HFFc6 (cell line): ENCODE results near the gene RBMS1. TPM values are rescaled to one million over a fixed set of nuclear protein-coding genes. Genes with fewer than 3 reads are reported as not detected.

Source experiments
- DNase-seq: peaks from one replicate; pipeline ENCODE4 v3.0.0-alpha.2; 2018
- H3K27ac Mint-ChIP-seq: 2 replicates; pipeline ENCODE4 v1.8.0; 2020; ENCODE audit warnings: mild to moderate bottlenecking, mixed read lengths
- H3K27me3 Mint-ChIP-seq: 2 replicates; pipeline ENCODE4 v1.8.0; 2021; ENCODE audit warnings: mild to moderate bottlenecking, moderate library complexity, mixed read lengths; ENCODE audit not compliant: insufficient read depth
- H3K36me3 Mint-ChIP-seq: 2 replicates; pipeline ENCODE4 v1.8.0; 2021; ENCODE audit warnings: low read depth, mixed read lengths
- H3K4me1 Mint-ChIP-seq: 2 replicates; pipeline ENCODE4 v1.8.0; 2020; ENCODE audit warnings: low read depth, mixed read lengths
- H3K4me3 Mint-ChIP-seq: 2 replicates; pipeline ENCODE4 v1.8.0; 2020; ENCODE audit warnings: mild to moderate bottlenecking, moderate library complexity, mixed read lengths
- H3K9me3 Mint-ChIP-seq: 2 replicates; pipeline ENCODE4 v1.8.0; 2020; ENCODE audit warnings: mild to moderate bottlenecking, mixed read lengths
- total RNA-seq, 6 experiments: library from RNA; stranded (reverse); fragmentation: NEBNext Ultra II Directional; extraction: Animal tissue kit (Norgen Biotek cat#: 25700); gene quantifications; 2 replicates in 1 of 6; 3 replicates in 5 of 6; pipeline ENCODE4 v1.2.3, GENCODE V29; 2021
- TF ChIP-seq, protein P1 (sequence below): fragments of 200-600 bp; sonication (generic); IDR thresholded peaks from 2 replicates; pipeline ENCODE4 v1.5.0; 2021; ENCODE audit warnings: antibody characterized with exemption, mild to moderate bottlenecking

The RBMS1 gene
- total RNA-seq, 6 experiments from 2014 or later = 88.7 to 111 (median 96.1) TPM

DNA sequence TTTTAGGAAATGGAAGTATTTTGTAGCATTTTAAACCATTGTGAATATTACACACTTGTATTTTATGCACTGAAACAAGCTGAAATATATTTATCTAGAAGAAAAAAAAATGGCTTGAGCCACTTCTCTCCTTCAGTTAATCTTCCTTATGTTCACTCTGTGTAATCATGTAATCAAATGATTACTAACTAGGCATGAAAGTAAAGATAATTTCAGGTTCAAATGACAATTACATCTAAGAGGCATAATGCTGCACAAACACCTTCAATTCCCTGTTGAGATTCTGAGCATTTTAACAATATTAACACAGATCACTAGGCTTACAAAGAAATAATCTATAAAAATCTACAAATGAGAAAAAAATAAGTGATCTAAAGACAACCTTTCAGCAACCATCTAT lies 173.9 kb downstream of the RBMS1 start:
- H3K9me3 Mint-ChIP-seq = no peaks in the 10 kb centered on the region
- H3K4me3 Mint-ChIP-seq = no peak overlapping the region
- H3K27me3 Mint-ChIP-seq = peaks cover 2% of the 10 kb centered on the region; the same call in 1 of the 2 replicates
- TF ChIP-seq, protein P1, sequence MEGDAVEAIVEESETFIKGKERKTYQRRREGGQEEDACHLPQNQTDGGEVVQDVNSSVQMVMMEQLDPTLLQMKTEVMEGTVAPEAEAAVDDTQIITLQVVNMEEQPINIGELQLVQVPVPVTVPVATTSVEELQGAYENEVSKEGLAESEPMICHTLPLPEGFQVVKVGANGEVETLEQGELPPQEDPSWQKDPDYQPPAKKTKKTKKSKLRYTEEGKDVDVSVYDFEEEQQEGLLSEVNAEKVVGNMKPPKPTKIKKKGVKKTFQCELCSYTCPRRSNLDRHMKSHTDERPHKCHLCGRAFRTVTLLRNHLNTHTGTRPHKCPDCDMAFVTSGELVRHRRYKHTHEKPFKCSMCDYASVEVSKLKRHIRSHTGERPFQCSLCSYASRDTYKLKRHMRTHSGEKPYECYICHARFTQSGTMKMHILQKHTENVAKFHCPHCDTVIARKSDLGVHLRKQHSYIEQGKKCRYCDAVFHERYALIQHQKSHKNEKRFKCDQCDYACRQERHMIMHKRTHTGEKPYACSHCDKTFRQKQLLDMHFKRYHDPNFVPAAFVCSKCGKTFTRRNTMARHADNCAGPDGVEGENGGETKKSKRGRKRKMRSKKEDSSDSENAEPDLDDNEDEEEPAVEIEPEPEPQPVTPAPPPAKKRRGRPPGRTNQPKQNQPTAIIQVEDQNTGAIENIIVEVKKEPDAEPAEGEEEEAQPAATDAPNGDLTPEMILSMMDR = no peak
- H3K4me1 Mint-ChIP-seq = peaks cover 75% of the 10 kb centered on the region
- peak overlapping the region; percentile 59; the same call in 1 of the 2 replicates for H3K27ac Mint-ChIP-seq
- DNase-seq = no peak
- H3K36me3 Mint-ChIP-seq = peaks cover 40% of the 10 kb centered on the region

DNA sequence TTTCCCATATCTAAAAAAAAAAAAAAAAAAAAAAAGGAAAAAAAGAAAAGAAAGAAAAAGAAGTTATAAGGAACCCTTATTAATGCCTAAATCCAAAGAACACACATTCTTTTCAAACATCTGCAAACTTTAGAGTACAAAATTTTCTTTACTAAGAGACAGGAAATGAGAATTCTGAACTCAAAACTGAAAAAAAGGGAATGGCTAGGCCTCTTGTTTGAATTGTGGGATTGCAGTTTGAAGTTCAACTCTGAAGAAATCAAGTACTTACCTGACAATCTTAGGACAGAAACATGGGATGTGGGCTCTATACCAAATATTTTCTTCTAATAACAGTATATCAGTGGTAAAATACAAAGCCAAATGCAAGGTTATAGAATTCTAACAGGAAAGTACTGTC lies 175.4 kb downstream of the RBMS1 start:
- Mint-ChIP-seq H3K4me3 (no peak overlapping the region), H3K36me3 (peaks cover 44% of the 10 kb centered on the region), H3K27me3 (peaks cover 2% of the 10 kb centered on the region; the same call in 1 of the 2 replicates), H3K27ac (no peak overlapping the region), H3K9me3 (no peaks in the 10 kb centered on the region), H3K4me1 (peaks cover 79% of the 10 kb centered on the region)
- TF ChIP-seq, protein P1 = no peak
- DNase-seq = no peak

DNA sequence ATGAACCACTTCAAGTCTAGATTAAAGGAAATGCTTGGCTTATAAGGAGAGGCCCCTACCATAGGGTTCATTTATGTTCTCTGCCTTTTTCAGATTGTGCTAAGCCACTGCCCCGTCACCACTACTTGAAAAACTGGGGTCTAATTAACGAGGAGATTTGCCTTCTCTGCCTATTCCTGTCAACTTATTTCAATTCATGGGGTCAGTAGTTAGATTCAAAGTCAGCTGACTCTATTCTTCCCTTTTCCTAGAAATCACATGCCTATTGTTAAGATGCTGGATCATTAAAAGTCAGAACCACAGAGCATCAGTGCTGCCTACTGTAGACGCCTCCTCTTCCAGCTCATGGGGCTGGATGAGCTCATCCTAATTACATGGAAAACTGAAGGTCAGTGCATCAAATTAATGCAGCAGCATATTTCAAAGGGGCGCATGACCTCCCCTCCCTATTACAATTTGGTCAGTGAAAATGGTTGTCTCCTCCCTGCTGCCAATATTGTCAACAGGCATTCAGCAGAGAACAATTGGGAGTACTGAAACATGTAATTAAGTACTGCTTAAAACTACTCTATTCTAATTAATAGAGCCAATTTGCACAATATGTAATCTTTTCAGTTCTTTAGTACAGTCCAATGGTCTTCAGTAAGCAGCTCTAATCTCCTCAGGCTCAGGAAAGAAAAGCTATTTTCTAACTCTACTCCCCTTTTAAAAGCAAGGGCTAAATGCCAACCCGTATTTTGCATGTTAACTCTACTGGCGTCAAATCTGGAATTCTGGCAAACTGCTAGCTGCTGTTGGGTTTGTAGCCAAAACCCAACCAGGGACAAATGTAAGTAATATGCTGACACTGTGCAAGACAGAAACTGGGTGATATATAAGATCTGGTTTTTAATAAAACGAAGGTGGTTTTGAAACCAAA lies 176.2 kb downstream of the RBMS1 start:
- H3K27me3 Mint-ChIP-seq = peaks cover 2% of the 10 kb centered on the region; the same call in 1 of the 2 replicates
- TF ChIP-seq, protein P1 = no peak
- peaks cover 76% of the 10 kb centered on the region for H3K4me1 Mint-ChIP-seq
- DNase-seq = no peak
- no peak overlapping the region; the same call in 1 of the 2 replicates for H3K4me3 Mint-ChIP-seq
- H3K36me3 Mint-ChIP-seq = peaks cover 44% of the 10 kb centered on the region
- H3K27ac Mint-ChIP-seq = peak overlapping the region; percentile 72
- H3K9me3 Mint-ChIP-seq = no peaks in the 10 kb centered on the region

GRCh38 chr2:160315337-160315736 lies 178.3 kb downstream of the RBMS1 start:
- peak; percentile 51 for DNase-seq
- TF ChIP-seq, protein P1 = no peak
- Mint-ChIP-seq H3K4me1 (peaks cover 69% of the 10 kb centered on the region), H3K4me3 (no peak overlapping the region; the same call in 1 of the 2 replicates), H3K27me3 (no peaks in the 10 kb centered on the region), H3K36me3 (peaks cover 42% of the 10 kb centered on the region), H3K27ac (peak overlapping the region; percentile 72), H3K9me3 (no peaks in the 10 kb centered on the region)

DNA sequence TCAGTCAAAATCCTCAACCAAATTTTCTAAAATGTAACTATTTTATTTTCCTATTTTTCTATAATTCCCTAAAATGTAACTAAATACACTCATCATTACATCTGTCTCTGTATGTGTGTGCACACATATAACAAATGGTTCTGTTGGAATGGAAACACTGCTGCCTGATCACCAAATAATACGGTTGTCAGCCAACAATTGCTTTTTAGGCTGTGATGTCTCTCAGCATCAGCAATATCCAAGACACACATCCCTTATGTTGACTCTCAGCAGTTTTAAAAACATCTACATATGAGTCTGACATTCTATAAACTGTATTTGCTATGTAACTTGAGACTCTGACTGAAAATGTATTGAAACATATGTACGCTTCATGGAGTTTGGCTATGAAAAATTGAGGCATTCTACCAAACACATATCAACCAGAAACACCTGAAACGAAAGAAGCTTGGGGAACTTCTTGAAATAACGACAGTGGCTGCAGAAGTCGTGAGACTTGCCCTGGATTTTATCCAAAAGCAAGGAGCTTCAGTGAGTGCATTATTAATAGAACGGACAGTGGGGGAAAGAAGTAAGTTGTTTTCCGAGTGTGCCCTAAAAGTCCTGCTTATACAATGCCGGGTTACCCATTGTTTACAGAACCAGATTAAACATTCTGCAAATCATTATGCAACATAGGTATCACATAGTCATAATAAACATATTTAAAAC lies 183.3 kb downstream of the RBMS1 start:
- DNase-seq = no peak
- Mint-ChIP-seq H3K36me3 (peaks cover 30% of the 10 kb centered on the region), H3K4me1 (peaks cover 87% of the 10 kb centered on the region), H3K27me3 (peaks cover 4% of the 10 kb centered on the region; the same call in 1 of the 2 replicates), H3K4me3 (peak overlapping the region; percentile 20; the same call in 1 of the 2 replicates), H3K9me3 (no peaks in the 10 kb centered on the region), H3K27ac (peak overlapping the region; percentile 97)
- TF ChIP-seq, protein P1 = no peak
